ENCODE measurements around the gene RIPOR2.
"Not testable (repeated sequence)": the region's sequence is repeated elsewhere in the genome, so short reads cannot be mapped to it uniquely, and the experiment has no call there.

The RIPOR2 gene

DNA sequence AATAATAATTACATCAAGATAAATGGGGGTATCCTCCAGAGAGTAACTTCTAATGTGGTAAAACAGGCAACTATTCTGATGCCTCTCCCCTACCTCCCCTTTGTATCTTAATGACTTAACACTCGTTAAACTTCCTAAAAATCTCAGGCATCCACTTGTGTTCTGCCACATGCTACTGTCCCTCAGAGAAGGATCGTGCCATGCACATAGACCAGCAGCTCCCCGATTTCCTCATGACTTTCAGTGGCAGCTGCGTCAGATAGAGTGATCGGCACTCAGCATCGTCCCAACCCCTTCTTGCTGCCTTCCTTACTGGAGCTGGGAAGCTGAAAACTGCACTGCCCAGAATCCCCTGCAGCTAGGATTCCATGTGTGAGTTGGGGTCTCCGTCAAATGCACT lies 32.1 kb downstream of the RIPOR2 start:
- no peak for ATAC-seq
- DNase-seq, result no peak

DNA sequence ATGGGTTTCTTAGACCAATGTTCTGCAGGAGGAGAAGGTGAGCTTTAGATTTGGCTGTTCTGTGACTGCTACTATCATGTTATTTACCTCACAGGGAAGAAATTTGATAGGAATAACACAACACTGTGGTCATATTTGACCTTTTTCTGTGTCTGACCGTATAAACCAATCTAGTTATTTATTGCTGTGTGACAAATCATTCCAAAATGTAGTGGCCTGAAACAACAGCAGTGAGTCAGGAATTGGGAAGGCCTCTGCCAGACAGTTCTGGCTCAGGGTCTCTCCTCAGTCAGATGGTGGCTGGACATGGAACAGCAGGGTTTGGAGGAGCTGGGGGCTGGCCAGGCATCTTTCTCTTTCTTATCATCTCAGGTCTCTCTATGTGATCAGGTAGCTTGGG lies 33.0 kb downstream of the RIPOR2 start:
- ATAC-seq, result no peak
- DNase-seq, result no peak

DNA sequence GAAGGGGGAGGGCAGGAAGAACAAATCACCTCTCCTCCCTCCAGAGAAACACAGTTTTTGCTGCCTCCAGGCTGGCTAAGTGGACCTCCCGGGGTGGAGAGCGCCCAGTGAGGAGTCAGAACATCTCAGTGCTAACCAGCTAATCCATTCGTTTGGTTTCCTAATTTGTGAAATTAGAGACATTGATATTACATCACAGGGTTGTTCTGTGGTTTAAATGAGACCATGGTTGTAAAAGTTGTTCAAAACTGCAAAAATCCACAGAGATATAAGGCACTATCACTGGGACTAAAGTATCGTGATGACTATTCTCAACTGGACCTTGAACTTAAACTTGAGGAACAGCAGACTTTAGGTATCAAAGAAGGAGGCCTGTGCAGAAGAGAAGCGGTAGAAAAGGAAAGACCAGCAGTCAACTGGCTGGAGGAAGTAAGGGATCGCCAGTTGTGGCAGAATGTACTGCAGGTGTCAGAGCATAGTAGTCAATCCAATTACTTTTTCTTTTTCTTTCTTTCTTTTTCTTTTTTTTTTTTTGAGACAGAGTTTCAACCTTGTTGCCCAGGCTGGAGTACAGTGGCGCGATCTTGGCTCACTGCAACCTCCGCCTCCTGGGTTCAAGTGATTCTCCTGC lies 33.9 kb downstream of the RIPOR2 start:
- no peak for ATAC-seq
- DNase-seq, result no peak

DNA sequence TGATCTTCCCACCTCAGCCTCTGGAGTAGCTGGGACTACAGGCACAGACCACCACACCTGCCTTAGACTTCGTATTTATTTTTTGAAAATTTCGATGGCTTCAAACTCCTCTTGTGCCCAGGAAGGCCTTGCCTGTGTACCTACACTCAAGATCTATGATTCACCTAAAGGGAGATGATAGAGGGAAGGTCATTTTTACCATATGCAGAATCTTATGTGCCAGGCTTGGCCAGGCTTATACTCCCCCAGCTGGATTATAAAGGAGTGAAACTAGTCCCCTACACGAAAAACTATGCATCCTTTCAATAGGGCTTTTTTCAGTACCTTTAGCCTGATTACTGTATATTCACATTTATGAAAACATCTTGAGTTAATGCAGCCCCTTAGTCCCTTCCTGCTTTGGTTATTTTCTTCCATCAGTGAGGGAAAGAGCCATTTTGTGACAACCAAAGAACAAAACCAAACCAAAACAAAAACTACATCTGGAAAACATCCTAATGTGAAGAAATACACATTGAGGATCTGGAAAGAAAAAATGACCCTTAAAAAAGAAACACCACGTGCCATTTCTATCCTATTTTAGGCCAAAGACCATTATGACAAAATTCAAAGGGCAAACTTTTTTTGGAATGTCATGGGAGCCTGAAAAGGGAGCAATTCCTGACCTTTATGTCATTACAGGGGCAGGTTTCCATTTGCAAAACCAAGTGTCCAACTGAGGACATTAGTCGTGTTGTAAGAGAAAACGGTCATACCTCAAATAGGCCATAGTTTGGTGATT lies 34.7 kb downstream of the RIPOR2 start:
- ATAC-seq (peak; percentile 53), DNase-seq (no peak)

GRCh38 chr6:24899997-24900325 lies 35.8 kb downstream of the RIPOR2 start:
- ATAC-seq (peak; percentile 73), DNase-seq (peak; percentile 48)

GRCh38 chr6:24899136-24899996 lies 36.4 kb downstream of the RIPOR2 start:
- DNase-seq (no peak), ATAC-seq (no peak)

GRCh38 chr6:24898676-24899075 lies 37.1 kb downstream of the RIPOR2 start:
- no peak for DNase-seq
- ATAC-seq, result no peak

- no peak for ATAC-seq
- DNase-seq, result no peak
Measured at GRCh38 chr6:24897186-24897585, 38.6 kb downstream of the RIPOR2 start.

- ATAC-seq, result peak; percentile 60
- no peak for DNase-seq
Measured at GRCh38 chr6:24893342-24893850, 42.4 kb downstream of the RIPOR2 start.

GRCh38 chr6:24891004-24891403 lies 44.8 kb downstream of the RIPOR2 start:
- DNase-seq, result no peak
- peak; percentile 55 for ATAC-seq

DNA sequence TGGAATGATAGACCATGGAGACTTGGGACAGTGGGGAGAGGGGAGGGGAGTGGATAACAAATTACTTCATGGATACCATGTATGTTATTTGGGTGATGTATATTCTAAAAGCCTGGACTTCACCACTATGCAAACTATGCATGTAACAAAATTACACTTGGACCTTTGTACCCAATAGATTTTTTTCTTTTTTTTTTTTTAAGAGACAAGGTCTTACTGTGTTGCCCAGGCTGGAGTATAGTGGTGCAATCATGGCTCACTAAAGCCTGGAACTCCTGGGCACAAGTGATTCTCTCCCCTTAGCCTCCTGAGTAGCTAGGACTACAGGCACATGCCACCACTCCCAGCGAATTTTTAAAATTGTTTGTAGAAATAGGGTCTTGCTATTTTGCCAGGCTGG lies 45.3 kb downstream of the RIPOR2 start:
- ATAC-seq (no peak), DNase-seq (no peak)

GRCh38 chr6:24888715-24889370 lies 46.9 kb downstream of the RIPOR2 start:
- no peak for DNase-seq
- ATAC-seq, result peak; percentile 36

- no peak for ATAC-seq
- DNase-seq, result no peak
Measured at GRCh38 chr6:24887545-24888140, 48.1 kb downstream of the RIPOR2 start.

- ATAC-seq (peak; percentile 85), DNase-seq (peak; percentile 37)
Measured at GRCh38 chr6:24883618-24884017, 52.1 kb downstream of the RIPOR2 start.

DNA sequence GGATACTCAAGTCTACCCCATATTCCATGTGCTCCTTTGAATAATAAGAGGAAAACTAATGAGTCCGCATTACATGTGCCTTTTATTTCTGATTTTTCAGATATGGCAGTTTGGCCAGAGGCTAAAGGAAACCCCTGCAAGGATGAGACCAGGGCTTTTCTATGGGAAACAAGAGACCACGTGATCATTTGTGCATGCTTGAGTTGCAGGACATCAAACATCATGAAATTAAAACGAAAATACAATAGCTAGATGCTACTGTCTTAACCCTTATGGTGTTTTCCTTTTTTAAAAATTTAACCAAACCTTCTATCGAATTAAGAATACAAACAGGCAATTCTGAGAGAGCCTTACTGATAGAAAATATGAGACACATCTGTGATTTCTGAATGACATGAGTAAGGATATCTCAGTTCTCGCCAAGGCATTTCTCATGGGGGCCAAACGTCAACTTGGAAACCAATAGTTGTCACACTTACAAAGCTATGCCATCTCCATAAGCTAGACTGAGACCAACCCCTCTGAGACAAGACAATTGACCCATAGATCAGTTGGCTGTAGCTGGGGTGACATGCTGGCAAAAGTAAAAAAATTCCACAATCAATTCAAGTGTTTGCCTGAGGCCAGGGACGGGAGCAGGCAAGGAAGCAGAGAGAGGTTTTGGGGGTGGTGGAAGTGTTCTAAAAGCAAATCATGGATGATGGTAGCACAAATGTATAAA lies 52.8 kb downstream of the RIPOR2 start:
- peak; percentile 62 for ATAC-seq

GRCh38 chr6:24882295-24882694 lies 53.5 kb downstream of the RIPOR2 start:
- no peak for ATAC-seq
- no peak for DNase-seq

More for the DNA sequence above, 52.8 kb downstream of the RIPOR2 start:
- DNase-seq, result no peak

GRCh38 chr6:24881376-24881775 lies 54.4 kb downstream of the RIPOR2 start:
- DNase-seq (no peak), ATAC-seq (no peak)

DNA sequence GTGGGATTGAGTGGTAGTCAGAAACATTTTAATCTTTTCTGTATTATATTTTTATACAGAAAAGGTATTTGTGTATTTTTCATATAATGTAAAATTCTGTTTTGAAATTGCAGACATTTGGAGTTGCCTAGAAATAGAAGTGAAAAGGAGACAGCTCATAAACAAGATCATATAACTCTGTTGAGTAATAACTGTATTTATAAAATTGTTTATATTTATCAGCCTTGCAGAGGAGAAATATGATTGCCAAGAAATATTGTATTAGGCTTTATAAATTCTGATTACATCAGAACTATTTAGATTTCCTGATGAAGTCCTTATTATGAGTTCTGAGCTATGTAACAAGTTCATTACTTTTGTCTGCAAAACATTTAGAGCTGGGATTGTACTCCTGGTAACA lies 55.3 kb downstream of the RIPOR2 start:
- DNase-seq, result no peak
- ATAC-seq, result no peak

DNA sequence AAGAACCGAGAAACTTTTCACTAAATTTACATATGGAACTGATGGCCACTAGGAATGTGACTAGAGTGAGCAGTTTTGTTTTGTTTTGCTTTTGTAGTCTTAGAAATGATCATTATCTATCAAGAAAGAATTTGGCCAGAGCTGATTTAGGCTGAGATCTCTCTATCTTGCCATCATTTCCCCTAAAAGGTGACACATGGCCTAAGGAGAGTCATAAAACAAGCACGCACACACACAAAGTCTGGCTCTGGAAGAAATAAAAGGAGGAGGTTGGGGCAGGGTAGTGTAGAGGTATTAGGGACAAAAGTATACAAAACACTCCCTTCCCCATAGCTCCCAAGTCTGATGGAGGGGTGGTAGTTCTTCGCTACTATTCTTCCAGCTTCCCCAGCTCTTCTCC lies 56.4 kb downstream of the RIPOR2 start:
- no peak for ATAC-seq
- DNase-seq, result no peak

DNA sequence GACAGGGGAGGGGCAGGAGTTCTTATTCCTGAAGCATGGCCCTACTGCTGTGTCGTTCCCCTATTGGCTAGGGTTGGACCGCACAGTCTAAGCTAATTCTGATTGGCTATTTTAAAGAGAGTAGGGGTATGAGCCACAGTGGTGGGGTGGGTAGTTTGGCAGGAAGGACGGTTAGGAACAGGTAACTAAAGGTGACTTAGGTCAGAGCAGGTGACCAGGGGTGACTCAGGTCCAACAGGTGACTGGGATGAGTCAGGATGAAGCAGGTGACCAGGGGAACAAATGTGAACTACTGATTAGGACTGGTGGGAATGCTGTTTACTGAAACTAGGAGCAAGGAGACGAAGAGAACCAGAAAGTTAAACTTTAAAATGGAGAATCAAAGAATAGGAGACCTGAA lies 58.0 kb downstream of the RIPOR2 start:
- not testable (repeated sequence) for DNase-seq, ATAC-seq
